Stimulated activated naive CD4-positive, alpha-beta T cell (primary cell): ENCODE results near the gene TTLL8.

Experiments used
- DNase-seq, 6 experiments: peaks; one replicate each; lab custom pipeline; 2025; lab: John Stamatoyannopoulos, UW

The TTLL8 gene

DNA sequence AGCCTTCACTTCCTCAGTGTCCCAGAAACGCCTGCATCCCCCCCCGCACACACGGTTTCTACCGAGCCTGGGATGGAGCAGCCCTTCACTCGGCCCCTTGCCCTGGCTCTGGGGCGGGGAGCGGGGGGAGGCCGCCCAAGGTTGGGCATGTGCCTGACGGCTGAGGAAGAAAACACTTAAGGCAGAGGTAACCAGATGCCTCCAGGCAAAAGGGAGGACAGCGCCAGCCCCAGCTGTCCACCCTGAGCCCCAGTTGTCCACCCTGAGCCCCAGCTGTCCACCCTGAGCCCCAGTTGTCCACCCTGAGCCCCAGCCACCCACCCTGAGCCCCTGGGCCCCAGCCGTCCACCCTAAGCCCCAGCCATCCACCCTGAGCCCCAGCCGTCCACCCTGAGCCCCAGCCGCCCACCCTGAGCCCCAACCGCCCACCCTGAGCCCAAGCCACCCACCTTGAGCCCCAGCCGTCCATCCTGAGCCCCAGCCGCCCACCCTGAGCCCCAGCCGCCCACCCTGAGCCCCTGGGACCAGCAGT is 3.8 kb upstream of the TTLL8 start:
- DNase-seq: no peak

DNA sequence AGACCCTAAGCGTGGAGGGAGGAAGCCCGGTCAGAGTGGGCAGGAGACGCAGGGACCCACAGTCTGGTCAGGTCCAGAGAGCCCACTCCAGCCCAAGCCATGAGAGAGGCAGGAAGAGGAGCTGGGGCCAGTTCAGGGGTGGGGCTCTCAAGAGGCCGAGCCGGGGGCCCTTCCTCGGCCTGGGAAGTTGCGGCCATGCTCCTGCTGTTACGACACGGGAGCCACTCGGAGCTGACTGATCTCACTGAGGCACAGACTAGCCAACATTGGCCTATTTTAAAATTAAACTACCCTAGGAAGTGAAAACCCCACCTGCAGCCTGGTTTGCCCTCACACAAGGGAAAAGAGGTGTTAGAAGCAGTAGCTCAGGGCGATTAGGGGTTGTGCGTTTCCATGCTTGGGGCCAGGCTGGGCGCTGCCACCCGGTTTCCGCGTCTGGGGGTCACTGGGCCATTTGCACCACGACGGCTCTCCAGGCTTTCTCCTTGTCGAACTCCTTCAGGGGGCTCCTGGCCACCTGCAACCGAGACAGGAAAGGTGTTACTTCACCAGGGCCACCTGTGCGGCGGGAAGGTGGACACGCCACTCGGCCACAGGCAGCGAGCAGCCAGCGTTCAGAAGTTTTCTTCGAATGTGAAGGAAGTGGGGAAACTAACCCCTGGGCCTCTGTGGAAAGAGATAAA is 3.2 kb upstream of the TTLL8 start:
- DNase-seq: no peak

DNA sequence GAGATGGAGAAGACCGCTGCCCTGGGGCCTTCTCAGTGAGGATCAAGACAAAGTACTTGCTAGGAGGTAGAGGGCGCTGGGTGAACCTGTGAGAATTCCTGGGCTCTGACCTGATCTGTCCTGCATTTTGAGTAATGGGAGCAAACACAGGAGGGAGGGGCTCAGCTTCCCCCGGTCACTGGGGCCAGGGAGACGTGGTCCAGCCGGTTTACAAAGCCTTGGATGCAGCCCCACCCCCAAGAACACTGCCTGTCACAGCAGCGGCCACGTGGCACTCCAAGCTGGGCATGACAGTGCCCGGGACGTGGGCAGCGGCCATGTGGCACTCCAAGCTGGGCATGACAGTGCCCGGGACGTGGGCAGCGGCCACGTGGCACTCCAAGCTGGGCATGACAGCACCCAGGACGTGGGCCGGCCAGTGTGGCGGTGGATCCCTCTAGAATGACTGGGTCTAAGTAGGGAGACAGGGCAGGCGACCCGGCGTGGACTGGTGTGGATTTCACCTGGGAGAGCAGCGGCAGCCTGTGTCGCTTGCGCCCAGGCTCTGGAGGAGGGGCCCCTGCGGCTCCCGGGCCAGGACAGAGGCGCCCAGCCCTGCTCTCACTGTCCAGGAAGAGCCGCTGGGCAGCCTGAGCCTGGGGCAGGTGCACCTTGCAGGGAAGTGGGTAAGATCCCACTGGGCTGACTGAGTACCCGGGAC is 2.5 kb upstream of the TTLL8 start:
- no peak for DNase-seq

DNA sequence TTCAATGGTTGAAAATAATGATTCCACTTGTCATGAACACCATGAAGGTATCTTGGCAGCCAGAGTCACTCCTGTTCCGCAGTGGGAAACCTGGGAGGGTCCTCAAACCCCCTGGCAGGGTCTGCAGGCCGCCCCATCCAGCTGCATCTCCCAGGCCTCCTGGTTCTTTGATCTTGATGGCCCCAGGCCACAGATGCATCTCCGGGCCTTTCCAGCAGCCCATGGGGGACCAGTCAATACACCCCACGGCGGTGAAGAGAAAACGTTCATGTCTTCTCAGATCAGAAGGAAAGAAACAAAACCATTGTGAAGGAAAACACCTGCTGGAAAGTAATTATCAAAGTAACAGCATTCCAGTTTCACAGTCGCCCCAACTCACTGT is 1.8 kb upstream of the TTLL8 start:
- no peak for DNase-seq

DNA sequence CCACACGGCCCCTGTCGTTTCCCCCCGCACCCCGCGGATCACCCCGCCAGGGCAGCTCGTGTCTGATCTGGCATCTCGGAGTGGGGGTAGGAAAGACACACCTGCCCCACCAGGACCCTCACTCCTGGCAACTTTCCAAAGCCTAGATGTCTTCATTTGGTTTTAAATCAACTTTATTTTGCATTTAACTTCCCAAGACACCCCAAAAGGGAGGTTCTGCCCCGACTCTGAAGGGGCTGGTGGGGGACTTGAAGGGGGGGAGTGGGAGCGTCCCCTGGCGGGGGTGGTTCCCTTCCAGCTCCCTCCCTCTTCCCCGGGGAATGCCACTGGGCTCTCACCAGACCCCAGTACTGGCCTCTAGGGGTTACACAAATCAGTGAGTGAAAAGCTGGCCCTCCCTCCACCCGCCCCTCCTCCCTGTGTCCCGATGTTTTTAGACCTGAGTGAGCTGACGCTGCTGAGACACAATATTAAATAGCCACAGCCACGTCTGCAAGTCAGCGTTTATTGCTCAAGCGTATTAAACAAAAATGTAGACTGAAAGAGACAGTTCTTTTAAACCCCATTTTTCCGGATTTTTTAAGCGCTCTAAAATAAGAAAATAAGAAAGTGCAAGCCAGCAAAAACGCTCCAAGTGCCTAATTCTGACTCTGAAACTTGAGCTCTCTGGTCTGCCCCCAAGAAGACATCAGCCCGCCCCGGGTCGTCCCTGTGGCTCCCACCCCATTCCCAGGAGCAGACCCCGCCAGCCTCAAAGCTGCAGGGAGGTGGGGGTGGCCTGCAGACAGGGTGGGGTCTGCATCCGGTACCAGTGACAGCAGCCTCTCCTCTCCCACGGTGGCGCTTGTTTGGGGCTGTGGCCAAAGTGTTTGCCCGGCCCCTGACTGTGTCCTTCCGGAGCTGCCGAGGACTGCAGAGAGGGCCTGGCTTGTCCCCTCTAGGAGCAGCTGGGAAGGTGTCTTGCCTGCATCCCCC is 1.1 kb upstream of the TTLL8 start:
- DNase-seq: no peak

DNA sequence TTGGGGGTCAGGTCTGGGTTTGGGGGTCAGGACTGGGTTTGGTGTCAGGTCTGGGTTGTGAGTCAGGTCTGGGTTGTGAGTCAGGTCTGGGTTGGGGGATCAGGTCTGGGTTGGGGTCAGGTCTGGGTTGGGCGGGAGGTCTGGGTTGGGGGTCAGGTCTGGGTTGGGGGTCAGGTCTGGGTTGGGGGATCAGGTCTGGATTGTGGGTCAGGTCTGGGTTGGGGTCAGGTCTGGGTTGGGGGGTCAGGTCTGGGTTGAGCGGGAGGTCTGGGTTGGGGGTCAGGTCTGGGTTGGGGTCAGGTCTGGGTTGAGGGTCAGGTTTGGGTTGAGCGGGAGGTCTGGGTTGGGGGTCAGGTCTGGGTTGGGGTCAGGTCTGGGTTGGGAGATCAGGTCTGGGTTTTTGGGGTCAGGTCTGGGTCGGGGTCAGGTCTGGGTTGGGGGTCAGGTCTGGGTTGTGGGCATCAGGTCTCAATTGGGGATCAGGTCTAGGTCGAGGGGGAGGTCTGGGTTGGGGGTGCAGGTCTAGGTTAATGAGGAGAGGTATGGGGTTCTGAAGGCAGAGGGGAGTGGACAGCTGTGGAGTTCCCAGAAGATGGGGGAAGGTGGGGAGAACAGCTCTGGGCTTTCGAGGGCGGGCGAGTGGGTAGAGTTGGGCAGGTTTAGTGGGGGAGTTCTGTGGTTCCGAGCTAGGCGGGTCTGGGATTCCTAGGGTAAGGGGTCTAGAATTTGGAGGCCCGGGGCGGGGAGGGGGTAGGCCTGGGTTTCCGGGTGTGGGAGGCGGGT is 629 bp downstream of the TTLL8 start:
- DNase-seq: no peak

DNA sequence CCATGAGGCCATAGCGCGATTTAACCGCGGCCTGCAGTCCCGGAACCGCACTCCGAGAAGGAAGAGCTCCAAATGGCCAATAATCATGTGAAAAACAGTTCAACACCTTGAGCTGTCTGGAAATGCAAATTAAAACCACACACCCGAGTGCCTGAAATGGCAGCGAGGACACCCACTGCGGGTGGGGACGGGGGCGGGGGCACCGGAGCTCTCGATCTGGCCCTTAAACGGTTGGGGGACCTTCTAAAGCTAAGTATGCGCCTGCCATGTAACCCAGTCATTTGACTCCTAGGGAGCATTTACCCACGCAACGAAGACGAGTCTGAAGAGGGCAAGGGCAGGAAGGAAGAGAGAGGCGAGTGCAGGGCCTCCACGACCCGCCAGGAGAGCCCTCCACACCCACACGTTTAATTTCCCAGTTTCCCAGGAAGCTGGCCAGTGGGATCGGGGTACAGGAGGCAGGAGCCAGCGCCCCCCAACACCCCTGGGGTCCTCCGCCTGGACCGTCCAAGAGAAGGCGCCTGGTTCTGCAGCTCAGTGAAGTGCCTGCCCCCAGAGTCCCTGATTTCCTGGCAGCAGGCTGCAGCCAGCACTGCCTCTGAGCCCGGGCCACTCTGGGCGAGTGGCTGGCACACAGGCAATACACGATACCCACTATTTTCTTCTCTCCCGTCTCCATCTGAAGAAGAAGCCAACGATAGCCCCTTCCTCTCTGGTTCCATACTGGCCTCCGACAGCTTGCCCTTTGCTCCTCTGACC is 1.7 kb downstream of the TTLL8 start:
- no peak for DNase-seq

DNA sequence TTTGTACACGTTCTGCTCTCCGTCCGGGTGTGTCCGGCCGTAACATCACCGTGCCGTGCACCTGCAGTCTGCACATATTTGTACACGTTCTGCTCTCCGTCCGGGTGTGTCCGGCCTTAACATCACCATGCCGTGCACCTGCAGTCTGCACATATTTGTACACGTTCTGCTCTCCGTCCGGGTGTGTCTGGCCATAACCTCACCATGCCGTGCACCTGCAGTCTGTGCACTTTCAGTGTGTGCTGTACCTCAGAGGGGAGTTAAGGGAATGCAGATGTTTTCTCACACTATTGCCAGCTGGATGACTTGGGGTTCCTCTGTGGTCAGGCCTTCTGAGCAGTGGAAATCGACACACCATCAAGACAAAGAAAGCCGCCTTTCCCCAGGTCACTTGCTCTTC is 4.2 kb downstream of the TTLL8 start:
- no peak for DNase-seq

DNA sequence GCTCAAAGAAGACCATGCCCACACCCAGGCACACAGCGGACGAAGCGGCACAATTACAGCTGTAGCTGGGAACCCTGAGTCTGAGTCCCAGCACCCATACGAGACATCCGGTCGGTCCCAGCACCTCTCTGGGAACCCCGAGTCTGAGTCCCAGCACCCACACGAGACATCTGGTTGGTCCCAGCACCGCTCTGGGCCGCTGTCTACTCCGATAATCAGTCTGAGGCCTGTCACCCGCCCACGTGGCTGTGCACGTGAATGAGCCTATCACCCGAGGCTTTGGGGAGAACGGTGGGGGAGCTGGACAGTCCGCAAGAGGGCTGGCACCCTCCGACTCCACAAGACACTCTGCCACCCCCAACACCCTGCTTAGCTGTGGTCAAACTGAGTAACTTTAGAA is 6.2 kb downstream of the TTLL8 start:
- DNase-seq: no peak

DNA sequence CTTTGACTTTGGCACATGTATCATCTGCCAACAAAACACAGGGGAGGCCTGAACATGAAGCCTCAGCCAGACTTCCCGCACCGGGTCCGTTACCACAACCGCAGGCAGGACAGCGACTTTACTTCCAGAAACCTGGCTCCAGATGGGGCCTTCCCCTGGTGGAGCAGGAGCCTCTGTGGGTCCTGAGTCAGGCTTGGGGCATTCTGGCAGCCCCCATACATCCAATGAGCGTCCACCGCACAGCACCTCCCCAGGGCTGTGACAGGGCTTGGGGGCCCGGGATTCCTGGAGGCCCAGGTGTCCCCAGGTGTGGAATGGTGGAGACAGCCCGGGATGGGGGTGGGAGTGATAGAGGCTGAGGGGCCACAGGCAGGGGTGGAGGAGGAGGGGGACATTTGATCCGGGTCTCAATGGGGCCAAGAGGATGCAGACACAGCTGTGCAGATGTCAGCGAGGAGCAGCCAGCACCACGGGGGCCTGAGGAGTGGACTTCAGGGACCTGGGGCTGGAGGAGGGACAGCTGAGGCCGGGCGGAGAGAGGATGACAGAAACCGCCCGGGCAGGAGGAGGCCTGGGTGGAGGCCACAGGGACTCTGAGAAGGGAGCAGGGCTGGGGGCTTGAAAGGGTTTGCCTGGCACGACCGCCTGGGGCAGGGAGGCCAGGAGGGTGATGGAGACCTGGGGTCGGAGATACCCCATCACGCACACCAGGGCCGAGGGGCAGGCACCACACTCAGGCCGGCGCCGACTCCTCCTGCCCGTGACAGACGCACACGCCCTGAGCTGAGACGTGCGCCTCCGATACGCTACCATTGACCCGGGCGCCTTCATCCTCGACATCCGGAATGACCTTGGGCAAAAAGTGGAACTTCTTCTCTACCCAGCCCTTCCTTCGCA is 8.6 kb downstream of the TTLL8 start:
- no peak for DNase-seq

DNA sequence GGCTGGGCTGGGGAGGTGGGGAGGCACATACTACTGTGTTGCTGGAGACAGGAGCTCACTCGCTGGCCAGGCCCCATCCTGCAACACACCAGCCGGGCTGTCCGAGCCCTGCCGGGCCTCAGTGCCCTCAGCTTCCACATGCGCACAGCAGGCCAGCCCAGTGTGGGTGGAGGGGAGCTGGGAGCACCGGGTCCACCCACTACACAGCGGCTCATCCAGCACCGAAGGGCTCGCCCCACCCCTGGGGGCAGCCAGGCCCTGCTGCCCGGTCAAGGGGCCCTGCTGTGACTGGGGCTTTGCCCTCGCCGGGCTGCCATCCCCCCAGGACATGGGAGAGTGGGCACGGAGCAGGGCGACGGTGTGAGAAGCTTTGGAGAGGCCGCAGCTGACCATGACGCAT is 9.3 kb downstream of the TTLL8 start:
- no peak for DNase-seq

DNA sequence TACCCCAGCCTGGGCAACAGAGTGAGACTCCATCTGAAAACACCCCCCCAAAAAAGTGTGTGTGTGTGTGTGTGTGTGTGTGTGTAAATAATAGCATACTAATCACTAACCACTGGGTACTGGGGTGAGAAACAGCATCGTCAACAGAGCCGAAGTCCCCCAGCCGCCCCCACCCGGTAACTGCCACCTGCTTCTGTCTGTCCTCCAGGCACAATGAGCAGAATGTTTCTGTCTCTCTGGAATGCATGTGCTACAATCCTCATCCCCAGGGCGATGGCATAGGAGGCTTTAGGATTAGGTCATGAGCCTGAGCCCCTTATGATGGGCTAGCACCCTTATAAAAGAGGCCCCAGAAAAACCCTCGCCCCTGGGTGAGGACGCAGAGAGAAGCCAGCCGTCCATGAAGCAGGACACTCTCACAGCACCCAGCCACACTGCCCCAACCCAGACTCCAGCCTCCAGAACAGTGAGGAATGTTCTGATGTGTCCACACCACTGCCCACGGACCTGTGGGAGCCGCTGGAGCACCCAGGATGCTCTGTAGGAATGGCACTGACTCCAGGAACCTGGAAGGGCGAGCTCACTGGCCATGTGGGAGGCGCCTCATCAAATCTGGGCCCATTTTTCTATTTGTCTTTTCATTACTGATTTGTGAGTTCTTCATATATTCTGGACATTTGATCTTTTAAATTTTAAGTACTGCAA is 9.9 kb downstream of the TTLL8 start:
- no peak for DNase-seq

DNA sequence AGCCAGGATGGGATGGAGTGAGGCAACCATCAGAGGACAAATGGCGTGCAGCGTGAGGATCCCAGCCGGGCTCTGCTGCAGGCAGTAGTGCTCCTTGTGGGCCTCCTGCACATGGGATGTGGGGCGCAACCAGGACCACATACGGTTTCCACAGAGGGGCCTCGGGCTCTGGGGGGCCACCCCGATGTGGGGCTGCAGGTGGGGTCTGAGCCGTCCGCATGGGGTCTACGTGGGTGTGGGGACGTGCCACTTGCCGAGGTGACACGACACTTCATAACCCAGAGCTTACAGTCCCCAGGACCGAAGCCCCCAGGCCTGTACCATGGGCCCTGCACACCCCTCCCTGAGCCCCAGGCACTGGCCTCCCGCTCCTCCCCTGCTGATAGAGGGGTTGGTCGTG is 10.8 kb downstream of the TTLL8 start:
- no peak for DNase-seq

DNA sequence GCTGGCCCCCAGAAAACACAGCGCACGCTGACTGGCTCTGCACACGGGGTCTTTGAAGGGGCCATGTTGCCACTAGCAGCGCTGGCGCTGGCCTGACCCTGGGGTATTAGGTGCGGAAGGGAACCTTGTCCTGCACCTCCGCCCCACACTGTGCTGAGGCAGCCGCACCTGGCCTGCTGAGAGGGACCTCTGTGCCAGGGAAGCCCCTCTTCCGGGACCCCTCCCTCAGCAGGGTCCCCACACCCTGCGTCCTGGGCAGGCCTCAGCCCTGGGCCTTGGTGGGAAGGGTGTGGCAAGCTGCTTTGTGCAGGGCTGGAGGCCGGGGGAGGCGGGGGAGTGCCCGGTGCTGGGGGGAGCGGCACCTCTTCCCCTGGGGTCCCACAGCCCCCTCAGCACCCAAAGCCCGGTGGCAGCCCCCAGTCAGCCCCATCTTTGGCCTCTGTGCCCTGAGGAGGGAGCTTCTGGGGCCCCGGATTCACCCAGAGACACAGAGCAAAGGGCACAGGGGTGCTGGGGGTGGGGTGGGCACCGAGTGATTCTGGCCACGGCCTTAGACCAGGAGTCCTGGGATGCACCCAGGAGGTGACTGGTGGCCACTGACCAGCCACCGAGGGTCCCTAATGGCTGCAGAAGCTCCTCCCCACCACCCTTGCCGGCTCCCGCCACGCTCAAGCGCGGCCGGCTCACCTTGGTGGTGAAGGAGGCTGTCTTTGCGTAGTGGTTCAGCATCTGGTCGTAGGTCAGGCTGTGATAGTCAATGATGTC is 11.4 kb downstream of the TTLL8 start:
- DNase-seq: no peak

DNA sequence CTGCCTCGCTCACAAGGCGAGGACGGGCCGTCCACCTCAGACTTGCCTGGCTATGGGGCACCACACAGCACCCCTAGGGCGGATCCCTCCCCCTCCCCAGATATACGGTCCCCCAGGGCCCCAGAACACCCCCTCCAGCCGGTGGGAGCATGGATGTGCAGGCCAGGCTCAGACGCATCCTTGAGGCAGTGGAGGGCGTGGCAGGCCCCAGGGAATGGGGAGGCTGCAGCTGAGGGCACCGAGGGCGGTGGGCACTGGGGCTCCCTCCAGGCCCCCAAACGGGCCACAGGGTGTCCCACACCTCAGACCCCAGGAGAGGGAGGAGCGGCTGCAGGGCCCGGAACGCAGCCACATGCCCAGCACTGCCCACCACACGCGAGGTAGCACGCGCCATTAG is 12.1 kb downstream of the TTLL8 start:
- DNase-seq: no peak

DNA sequence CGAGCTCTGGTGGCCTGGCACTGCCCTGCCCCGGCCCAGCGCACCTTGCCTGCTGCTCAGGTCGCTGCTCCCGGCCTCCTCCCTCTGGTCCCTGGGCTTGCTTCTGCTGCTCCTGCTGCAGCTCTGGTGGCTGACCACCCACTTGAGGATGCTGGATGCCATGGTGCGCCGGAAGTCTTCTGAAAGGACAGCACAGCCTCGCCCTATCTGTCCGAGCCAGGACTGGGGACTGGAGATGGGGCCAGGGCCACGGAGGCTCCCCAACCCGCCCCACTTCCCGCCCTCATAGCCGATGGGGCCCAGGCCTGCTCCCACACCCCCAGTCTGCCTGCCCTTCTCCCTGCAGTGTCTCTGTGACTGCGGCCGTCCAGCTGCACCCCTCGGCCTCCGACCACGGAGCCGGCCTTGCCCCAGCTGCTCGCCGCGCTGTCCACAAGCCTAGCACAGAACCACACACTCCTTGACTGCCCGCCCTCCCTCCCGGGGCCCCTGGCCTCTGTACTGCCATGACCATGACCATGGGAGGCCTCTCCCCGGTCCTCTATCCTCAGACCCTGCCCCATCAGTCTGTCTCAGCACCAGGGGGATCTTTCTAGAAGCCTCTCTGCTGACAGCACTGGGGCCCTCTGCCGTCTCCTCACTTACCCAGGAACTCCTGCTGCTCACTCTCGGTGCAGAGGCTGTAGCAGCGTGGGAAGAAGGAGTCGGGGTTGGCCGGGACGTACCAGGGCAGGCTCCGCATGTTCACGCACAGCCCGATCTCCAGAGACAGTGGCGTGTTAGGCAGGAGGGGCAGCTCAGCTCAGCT is 12.7 kb downstream of the TTLL8 start:
- no peak for DNase-seq

DNA sequence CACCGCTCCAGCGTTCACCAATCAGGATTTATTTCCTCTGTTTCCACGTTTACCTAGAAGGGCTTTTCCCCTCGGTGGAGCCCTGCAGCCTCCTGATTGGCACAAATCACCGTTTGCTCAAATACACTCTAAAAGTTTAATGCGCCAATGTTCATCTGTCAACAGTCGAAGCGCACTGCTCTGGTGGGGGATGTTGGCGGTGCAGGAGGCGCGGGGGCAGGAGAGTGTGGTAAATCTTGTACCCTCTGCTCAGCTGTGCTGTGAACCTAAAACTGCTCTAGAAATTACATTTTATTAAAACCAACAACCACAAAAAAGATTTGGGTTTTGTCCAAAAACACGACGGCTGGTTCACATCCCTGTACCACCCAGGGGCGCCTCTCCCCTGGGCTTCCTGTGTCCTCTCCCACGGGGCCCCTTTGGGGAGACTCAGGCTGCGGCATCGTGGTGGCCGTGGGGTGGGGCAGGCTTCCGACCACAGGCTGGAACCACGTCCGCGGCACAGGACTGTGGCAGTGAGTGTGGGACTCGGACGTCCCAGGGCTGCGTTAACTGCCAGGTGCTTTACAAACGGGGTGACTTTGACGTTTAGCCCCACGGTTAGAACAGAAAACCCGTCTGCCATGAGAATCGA is 13.5 kb downstream of the TTLL8 start:
- DNase-seq: no peak
